ENCODE results near the gene SLC39A9.

GRCh38 chr14:69473260-69473659 is 74.8 kb downstream of the SLC39A9 start:
- TF ChIP-seq PRDM15 (CRISPR knock-in tag; IDR thresholded peaks at IDR 0.05) (no peak), MAX (IDR thresholded peaks at IDR 0.05; ENCODE audit: low read depth, low read length) (no peak), POLR2AphosphoS2 (IDR thresholded peaks at IDR 0.05; ENCODE audit: low read depth, low read length) (no peak), SRF (IDR thresholded peaks at IDR 0.05; ENCODE audit: low read depth in 2 of 2, low read length in 2 of 2) (no peak), EZH2 (IDR thresholded peaks at IDR 0.05; ENCODE audit: borderline replicate concordance, control insufficient read depth, low read depth, low read length) (no peak), STAT1 (conservative IDR thresholded peaks at IDR 0.05) (no peak), CEBPB (IDR thresholded peaks at IDR 0.05; ENCODE audit: borderline replicate concordance in 1 of 2, low read depth in 2 of 2, low read length in 2 of 2) (no peak)
- TF ChIP-seq, protein P1, sequence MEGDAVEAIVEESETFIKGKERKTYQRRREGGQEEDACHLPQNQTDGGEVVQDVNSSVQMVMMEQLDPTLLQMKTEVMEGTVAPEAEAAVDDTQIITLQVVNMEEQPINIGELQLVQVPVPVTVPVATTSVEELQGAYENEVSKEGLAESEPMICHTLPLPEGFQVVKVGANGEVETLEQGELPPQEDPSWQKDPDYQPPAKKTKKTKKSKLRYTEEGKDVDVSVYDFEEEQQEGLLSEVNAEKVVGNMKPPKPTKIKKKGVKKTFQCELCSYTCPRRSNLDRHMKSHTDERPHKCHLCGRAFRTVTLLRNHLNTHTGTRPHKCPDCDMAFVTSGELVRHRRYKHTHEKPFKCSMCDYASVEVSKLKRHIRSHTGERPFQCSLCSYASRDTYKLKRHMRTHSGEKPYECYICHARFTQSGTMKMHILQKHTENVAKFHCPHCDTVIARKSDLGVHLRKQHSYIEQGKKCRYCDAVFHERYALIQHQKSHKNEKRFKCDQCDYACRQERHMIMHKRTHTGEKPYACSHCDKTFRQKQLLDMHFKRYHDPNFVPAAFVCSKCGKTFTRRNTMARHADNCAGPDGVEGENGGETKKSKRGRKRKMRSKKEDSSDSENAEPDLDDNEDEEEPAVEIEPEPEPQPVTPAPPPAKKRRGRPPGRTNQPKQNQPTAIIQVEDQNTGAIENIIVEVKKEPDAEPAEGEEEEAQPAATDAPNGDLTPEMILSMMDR (IDR thresholded peaks at IDR 0.05 in 2 of 3, conservative IDR thresholded peaks at IDR 0.05 in 1 of 3; ENCODE audit: control insufficient read depth in 2 of 3, extremely low read depth in 1 of 3, insufficient read depth in 1 of 3, low read depth in 3 of 3, low read length in 3 of 3): no peak
- TF ChIP-seq, protein P2, sequence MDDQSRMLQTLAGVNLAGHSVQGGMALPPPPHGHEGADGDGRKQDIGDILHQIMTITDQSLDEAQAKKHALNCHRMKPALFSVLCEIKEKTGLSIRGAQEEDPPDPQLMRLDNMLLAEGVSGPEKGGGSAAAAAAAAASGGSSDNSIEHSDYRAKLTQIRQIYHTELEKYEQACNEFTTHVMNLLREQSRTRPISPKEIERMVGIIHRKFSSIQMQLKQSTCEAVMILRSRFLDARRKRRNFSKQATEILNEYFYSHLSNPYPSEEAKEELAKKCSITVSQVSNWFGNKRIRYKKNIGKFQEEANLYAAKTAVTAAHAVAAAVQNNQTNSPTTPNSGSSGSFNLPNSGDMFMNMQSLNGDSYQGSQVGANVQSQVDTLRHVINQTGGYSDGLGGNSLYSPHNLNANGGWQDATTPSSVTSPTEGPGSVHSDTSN (IDR thresholded peaks at IDR 0.05; ENCODE audit: insufficient replicate concordance, low read depth, low read length): no peak
